IMR-90 (cell line): ENCODE measurements around the gene ABHD2. TPM values are rescaled to one million over a fixed set of nuclear protein-coding genes. Genes with fewer than 3 reads are reported as not detected.
A peak's percentile ranks its signal among the peaks of the same experiment; 100 is the strongest.

Source experiments
- ATAC-seq: fragments of 200-7000 bp; cut with Tn5 transposase; 2 replicates; pipeline ENCODE4 v1.9.1; 2020; ENCODE audit warnings: low read depth, mild to moderate bottlenecking, moderate library complexity
- BruUV-seq: library from RNA; stranded (reverse); fragments of 400-500 nt; replicated peaks from 2 replicates; lab custom pipeline; 2021; lab: Mats Ljungman, UMichigan
- CTCF ChIA-PET: fragments of 300-600 bp; formaldehyde crosslinking; extraction: SDS; loops from one replicate; lab custom pipeline; 2021; ENCODE audit warnings: antibody characterized with exemption; lab: Yijun Ruan, JAX
- POLR2A ChIA-PET: fragments of 300-600 bp; sonication (Branson Sonifier 250); formaldehyde crosslinking; loops from one replicate; lab custom pipeline; 2022; ENCODE audit warnings: antibody characterized with exemption; ENCODE audit not compliant: unreplicated experiment; lab: Charles Lee
- DNase-seq: peaks from one replicate; pipeline ENCODE4 v3.0.0; 2013
- H2AFZ ChIP-seq: replicated peaks from 2 replicates; pipeline ENCODE3; 2013; ENCODE audit warnings: low read length, mild to moderate bottlenecking; ENCODE audit not compliant: poor library complexity
- H2AK5ac ChIP-seq: 2 replicates; pipeline ENCODE4 v1.6.1; 2013; ENCODE audit warnings: low read depth, low read length, inconsistent platforms
- H2AK9ac ChIP-seq: replicated peaks from 2 replicates; pipeline ENCODE3; 2013; ENCODE audit warnings: mild to moderate bottlenecking, low read depth, low read length, moderate library complexity; ENCODE audit not compliant: poor library complexity
- H2BK120ac ChIP-seq: 2 replicates; pipeline ENCODE4 v1.6.1; 2013; ENCODE audit warnings: low read depth, low read length, inconsistent platforms
- H2BK15ac ChIP-seq: 3 replicates; pipeline ENCODE4 v1.6.1; 2013; ENCODE audit warnings: low read depth, low read length, inconsistent platforms
- H2BK20ac ChIP-seq: 2 replicates; pipeline ENCODE4 v1.6.1; 2013; ENCODE audit warnings: low read depth, mild to moderate bottlenecking, inconsistent platforms, low read length, moderate library complexity
- H2BK5ac ChIP-seq: 2 replicates; pipeline ENCODE4 v1.6.1; 2013; ENCODE audit warnings: mild to moderate bottlenecking, low read depth, low read length, inconsistent platforms; ENCODE audit not compliant: poor library complexity, severe bottlenecking
- H3K14ac ChIP-seq: replicated peaks from 2 replicates; pipeline ENCODE4 v1.6.1; 2013; ENCODE audit warnings: low read depth, low read length, inconsistent platforms
- H3K18ac ChIP-seq: 2 replicates; pipeline ENCODE4 v1.6.1; 2013; ENCODE audit warnings: low read depth, low read length, control low read depth
- H3K23ac ChIP-seq: 2 replicates; pipeline ENCODE4 v1.6.1; 2013; ENCODE audit warnings: low read depth, low read length, inconsistent platforms
- H3K27ac ChIP-seq: 2 replicates; pipeline ENCODE4 v1.5.1; 2013; ENCODE audit warnings: mild to moderate bottlenecking, control low read depth, low read length; ENCODE audit not compliant: insufficient read depth
- H3K27me3 ChIP-seq: 2 replicates; pipeline ENCODE4 v1.6.1; 2013; ENCODE audit warnings: low read length; ENCODE audit not compliant: control insufficient read depth, insufficient read depth
- H3K36me3 ChIP-seq: 2 replicates; pipeline ENCODE4 v1.6.1; 2013; ENCODE audit warnings: low read length, mixed read lengths; ENCODE audit not compliant: control insufficient read depth, insufficient read depth
- H3K4ac ChIP-seq: 2 replicates; pipeline ENCODE4 v1.6.1; 2013; ENCODE audit warnings: low read depth, low read length, inconsistent platforms
- H3K4me1 ChIP-seq: 2 replicates; pipeline ENCODE4 v1.6.1; 2013; ENCODE audit warnings: low read length, mixed read lengths; ENCODE audit not compliant: control insufficient read depth, insufficient read depth
- H3K4me2 ChIP-seq: 2 replicates; pipeline ENCODE4 v1.6.1; 2013; ENCODE audit warnings: low read depth, mild to moderate bottlenecking, control low read depth, low read length, moderate library complexity
- H3K4me3 ChIP-seq: 2 replicates; pipeline ENCODE4 v1.5.1; 2013; ENCODE audit warnings: low read depth, mild to moderate bottlenecking, control low read depth, low read length, moderate library complexity; ENCODE audit not compliant: insufficient read depth
- H3K56ac ChIP-seq: 2 replicates; pipeline ENCODE4 v1.6.1; 2013; ENCODE audit warnings: low read length, inconsistent platforms; ENCODE audit not compliant: insufficient read depth; ENCODE audit errors: extremely low read depth
- H3K79me1 ChIP-seq, 2 experiments: 2 replicates each; pipeline ENCODE4 v1.6.1; 2013; ENCODE audit warnings: low read length in 2 of 2, inconsistent platforms in 1 of 2, low read depth in 1 of 2
- H3K9ac ChIP-seq: 2 replicates; pipeline ENCODE4 v1.6.1; 2013; ENCODE audit warnings: low read depth, low read length, control low read depth
- H3K9me1 ChIP-seq: 2 replicates; pipeline ENCODE4 v1.6.1; 2013; ENCODE audit warnings: low read length, inconsistent platforms; ENCODE audit not compliant: insufficient read depth
- H3K9me3 ChIP-seq: 2 replicates; pipeline ENCODE4 v1.6.1; 2013; ENCODE audit warnings: low read length; ENCODE audit not compliant: control insufficient read depth, insufficient read depth
- H4K20me1 ChIP-seq: 2 replicates; pipeline ENCODE4 v1.6.1; 2013; ENCODE audit warnings: low read length, inconsistent platforms; ENCODE audit not compliant: insufficient read depth
- H4K5ac ChIP-seq: 2 replicates; pipeline ENCODE4 v1.6.1; 2013; ENCODE audit warnings: mild to moderate bottlenecking, low read depth, low read length, control low read depth
- H4K8ac ChIP-seq, 2 experiments: 2 replicates each; pipeline ENCODE4 v1.6.1; 2013; ENCODE audit warnings: low read depth in 2 of 2, low read length in 2 of 2, control low read depth in 1 of 2, inconsistent platforms in 1 of 2
- H4K91ac ChIP-seq: 2 replicates; pipeline ENCODE4 v1.6.1; 2013; ENCODE audit warnings: low read depth, low read length, inconsistent platforms; ENCODE audit not compliant: insufficient read depth
- BHLHE40 ChIP-seq: fragments of 150-350 bp; IDR thresholded peaks from 2 replicates; pipeline ENCODE4 v1.6.1; 2016; ENCODE audit warnings: mild to moderate bottlenecking, low read depth, low read length
- CEBPB ChIP-seq: IDR thresholded peaks from 2 replicates; pipeline ENCODE4 v1.6.1; 2012; ENCODE audit warnings: low read depth, low read length, improper control_type of control experiment
- CHD1 ChIP-seq: IDR thresholded peaks from 2 replicates; pipeline ENCODE4 v1.6.1; 2012; ENCODE audit warnings: low read depth, low read length, improper control_type of control experiment
- FOS ChIP-seq: fragments of 150-350 bp; IDR thresholded peaks from 2 replicates; pipeline ENCODE4 v1.6.1; 2016; ENCODE audit warnings: low read depth, low read length
- MAFK ChIP-seq: IDR thresholded peaks from 2 replicates; pipeline ENCODE4 v1.6.1; 2012; ENCODE audit warnings: low read depth, low read length, improper control_type of control experiment
- MAZ ChIP-seq: IDR thresholded peaks from 2 replicates; pipeline ENCODE4 v1.6.1; 2012; ENCODE audit warnings: low read depth, mild to moderate bottlenecking, low read length, improper control_type of control experiment, moderate library complexity, borderline replicate concordance
- MXI1 ChIP-seq: IDR thresholded peaks from 2 replicates; pipeline ENCODE4 v1.6.1; 2012; ENCODE audit warnings: low read depth, mild to moderate bottlenecking, low read length, moderate library complexity, borderline replicate concordance
- NFE2L2 ChIP-seq: fragments of 150-350 bp; IDR thresholded peaks from 2 replicates; pipeline ENCODE4 v1.6.1; 2016; ENCODE audit warnings: low read depth, mild to moderate bottlenecking, low read length
- POLR2A ChIP-seq: IDR thresholded peaks from 2 replicates; pipeline ENCODE4 v1.6.1; 2012; ENCODE audit warnings: mild to moderate bottlenecking, low read depth, low read length
- RAD21 ChIP-seq: IDR thresholded peaks from 2 replicates; pipeline ENCODE4 v1.6.1; 2012; ENCODE audit warnings: low read length, improper control_type of control experiment
- RCOR1 ChIP-seq: IDR thresholded peaks from 2 replicates; pipeline ENCODE4 v1.6.1; 2012; ENCODE audit warnings: mild to moderate bottlenecking, low read length, improper control_type of control experiment; ENCODE audit not compliant: insufficient replicate concordance
- RFX5 ChIP-seq: IDR thresholded peaks from 2 replicates; pipeline ENCODE4 v1.8.0; 2012; ENCODE audit warnings: low read depth, mild to moderate bottlenecking, low read length, moderate library complexity
- SMC3 ChIP-seq: fragments of 150-350 bp; IDR thresholded peaks from 2 replicates; pipeline ENCODE4 v1.6.1; 2016; ENCODE audit warnings: low read depth, mild to moderate bottlenecking, antibody characterized with exemption, low read length, moderate library complexity
- WGBS, 2 experiments: methylation state at CpG; one replicate each; pipeline versions ENCODE4 v1.1.5 to v1.1.7; 2013; ENCODE audit warnings: missing lambda C conversion rate in 2 of 2; ENCODE audit not compliant: insufficient read length in 1 of 2; ENCODE audit errors: extremely low coverage in 2 of 2; 5-methylcytosine and 5-hydroxymethylcytosine counted together
- dilution Hi-C: fragments of 300-500 bp; cut with HindIII; formaldehyde crosslinking; loops from one replicate; pipeline ENCODE4 v1.14.3; 2018; ENCODE audit warnings: low sequenced_read_pairs; ENCODE audit not compliant: unreplicated experiment
- in situ Hi-C: fragments of 300-500 bp; cut with MboI; formaldehyde crosslinking; loops from 3 replicates; pipeline ENCODE4 v1.14.3; 2019; ENCODE audit warnings: low sequenced_read_pairs, inconsistent platforms, mixed read lengths
- intact Hi-C: fragments of 100-400 bp; cut with micrococcal nuclease; formaldehyde crosslinking; loops from 2 replicates; pipeline ENCODE4 v1.10.0; 2022
- polyA plus RNA-seq, 3 experiments: library from polyadenylated mRNA; depleted of rRNA; stranded (reverse); fragments of >200 nt; gene quantifications; 2 replicates each; pipeline ENCODE4 v1.2.3, GENCODE V29; 2012; ENCODE audit warnings: low replicate concordance in 1 of 3
- total RNA-seq: library from RNA; depleted of rRNA; stranded (reverse); fragments of >200 nt; gene quantifications from 2 replicates; pipeline ENCODE4 v1.2.3, GENCODE V29; 2012
- TF ChIP-seq, protein P1 (sequence below): fragments of 150-350 bp; IDR thresholded peaks from 2 replicates; pipeline ENCODE4 v1.6.1; 2016; ENCODE audit warnings: low read depth, mild to moderate bottlenecking, low read length, moderate library complexity, borderline replicate concordance
- TF ChIP-seq, protein P2 (sequence below): conservative IDR thresholded peaks from 2 replicates; pipeline ENCODE4 v1.5.1; 2012; ENCODE audit warnings: mild to moderate bottlenecking, low read depth, low read length, improper control_type of control experiment
- TF ChIP-seq, protein P3 (sequence below): fragments of 150-350 bp; IDR thresholded peaks from 2 replicates; pipeline ENCODE4 v1.6.1; 2017; ENCODE audit warnings: mild to moderate bottlenecking, antibody characterized with exemption, low read length, low read depth

The ABHD2 gene
- total and polyA plus RNA-seq, 2 of the 4 experiments (the other 2 are of a cell fraction): 31.2 to 62.9 TPM

DNA sequence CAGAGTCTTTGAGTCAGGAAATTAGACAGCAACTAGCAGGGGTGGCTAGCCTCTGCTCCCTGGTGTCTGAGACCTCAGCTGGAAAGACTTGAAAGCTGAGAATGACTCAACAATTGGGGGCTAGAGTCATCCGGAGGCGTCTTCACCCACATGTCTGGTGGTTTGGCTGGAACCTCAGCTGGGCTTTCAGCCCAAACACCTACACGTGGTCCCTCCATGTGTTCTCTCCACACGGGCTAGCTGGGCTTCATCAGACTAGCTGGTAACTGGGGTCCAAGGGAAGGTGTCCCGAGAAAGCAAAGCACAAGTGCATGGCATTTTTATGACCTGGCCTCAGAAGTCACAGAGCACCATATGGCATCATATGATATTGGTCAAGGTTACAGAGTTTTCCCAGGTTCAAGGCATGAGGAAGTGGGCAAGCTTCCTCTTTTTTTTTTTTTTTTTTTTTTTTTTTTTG lies 19.9 kb upstream of the ABHD2 start:
- peaks cover 2% of the 10 kb centered on the region; the same call in 1 of the 2 replicates for H3K4me1 ChIP-seq
- no CpG with 5 or more reads among the region's 5 CpGs for WGBS, 2 experiments
- no peak overlapping the region for H3K18ac ChIP-seq
- no peak overlapping the region for H4K91ac ChIP-seq
- no peak overlapping the region for H3K4ac ChIP-seq
- H3K36me3 ChIP-seq: no peaks in the 10 kb centered on the region
- peak; percentile 72 for ATAC-seq
- no peak overlapping the region for H3K14ac ChIP-seq
- peak; percentile 98 for DNase-seq
- no peak overlapping the region for H3K27ac ChIP-seq
- H2BK15ac ChIP-seq: no peak overlapping the region
- POLR2A ChIA-PET: interaction anchor here (0.8 kb wide), 1 partner anchor 37 kb away, joined by 5 read pairs; no protein-coding TSS in a partner anchor
- no peaks in the 10 kb centered on the region for H3K79me1 ChIP-seq
- dilution Hi-C loops (no loop called here), intact Hi-C loops (no loop called here), in situ Hi-C loops (no loop called here)
- H2AK9ac ChIP-seq: no peak overlapping the region
- no peak overlapping the region for H2BK20ac ChIP-seq
- no peaks in the 10 kb centered on the region for H3K9me1 ChIP-seq
- H2BK120ac ChIP-seq: peak overlapping the region; percentile 41; the same call in 1 of the 2 replicates
- no peaks in the 10 kb centered on the region for H4K20me1 ChIP-seq
- H3K9me3 ChIP-seq: peaks cover 14% of the 10 kb centered on the region
- H3K56ac ChIP-seq: no peak overlapping the region
- no peak overlapping the region for H2AFZ ChIP-seq
- CTCF ChIA-PET: no interaction called here
- H3K23ac ChIP-seq: no peak overlapping the region
- TF ChIP-seq, protein P1, sequence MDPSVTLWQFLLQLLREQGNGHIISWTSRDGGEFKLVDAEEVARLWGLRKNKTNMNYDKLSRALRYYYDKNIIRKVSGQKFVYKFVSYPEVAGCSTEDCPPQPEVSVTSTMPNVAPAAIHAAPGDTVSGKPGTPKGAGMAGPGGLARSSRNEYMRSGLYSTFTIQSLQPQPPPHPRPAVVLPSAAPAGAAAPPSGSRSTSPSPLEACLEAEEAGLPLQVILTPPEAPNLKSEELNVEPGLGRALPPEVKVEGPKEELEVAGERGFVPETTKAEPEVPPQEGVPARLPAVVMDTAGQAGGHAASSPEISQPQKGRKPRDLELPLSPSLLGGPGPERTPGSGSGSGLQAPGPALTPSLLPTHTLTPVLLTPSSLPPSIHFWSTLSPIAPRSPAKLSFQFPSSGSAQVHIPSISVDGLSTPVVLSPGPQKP: no peak
- TF ChIP-seq SMC3 (no peak), MAFK (0 out of 2 replicates have a peak, but pooled peaks have one; percentile 1), RAD21 (no peak; the same call in 1 of the 2 replicates), MAZ (peak; percentile 74; the same call in 1 of the 2 replicates), CEBPB (peak; percentile 58), BHLHE40 (peak; percentile 67), RFX5 (no peak), NFE2L2 (peak; percentile 45; the same call in 1 of the 2 replicates), MXI1 (peak; percentile 96), POLR2A (no peak), RCOR1 (no peak), FOS (peak; percentile 89), CHD1 (no peak)
- TF ChIP-seq, protein P2, sequence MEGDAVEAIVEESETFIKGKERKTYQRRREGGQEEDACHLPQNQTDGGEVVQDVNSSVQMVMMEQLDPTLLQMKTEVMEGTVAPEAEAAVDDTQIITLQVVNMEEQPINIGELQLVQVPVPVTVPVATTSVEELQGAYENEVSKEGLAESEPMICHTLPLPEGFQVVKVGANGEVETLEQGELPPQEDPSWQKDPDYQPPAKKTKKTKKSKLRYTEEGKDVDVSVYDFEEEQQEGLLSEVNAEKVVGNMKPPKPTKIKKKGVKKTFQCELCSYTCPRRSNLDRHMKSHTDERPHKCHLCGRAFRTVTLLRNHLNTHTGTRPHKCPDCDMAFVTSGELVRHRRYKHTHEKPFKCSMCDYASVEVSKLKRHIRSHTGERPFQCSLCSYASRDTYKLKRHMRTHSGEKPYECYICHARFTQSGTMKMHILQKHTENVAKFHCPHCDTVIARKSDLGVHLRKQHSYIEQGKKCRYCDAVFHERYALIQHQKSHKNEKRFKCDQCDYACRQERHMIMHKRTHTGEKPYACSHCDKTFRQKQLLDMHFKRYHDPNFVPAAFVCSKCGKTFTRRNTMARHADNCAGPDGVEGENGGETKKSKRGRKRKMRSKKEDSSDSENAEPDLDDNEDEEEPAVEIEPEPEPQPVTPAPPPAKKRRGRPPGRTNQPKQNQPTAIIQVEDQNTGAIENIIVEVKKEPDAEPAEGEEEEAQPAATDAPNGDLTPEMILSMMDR: 0 out of 2 replicates have a peak, but pooled peaks have one; percentile 2
- TF ChIP-seq, protein P3, sequence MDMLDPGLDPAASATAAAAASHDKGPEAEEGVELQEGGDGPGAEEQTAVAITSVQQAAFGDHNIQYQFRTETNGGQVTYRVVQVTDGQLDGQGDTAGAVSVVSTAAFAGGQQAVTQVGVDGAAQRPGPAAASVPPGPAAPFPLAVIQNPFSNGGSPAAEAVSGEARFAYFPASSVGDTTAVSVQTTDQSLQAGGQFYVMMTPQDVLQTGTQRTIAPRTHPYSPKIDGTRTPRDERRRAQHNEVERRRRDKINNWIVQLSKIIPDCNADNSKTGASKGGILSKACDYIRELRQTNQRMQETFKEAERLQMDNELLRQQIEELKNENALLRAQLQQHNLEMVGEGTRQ: peak; percentile 92
- peak overlapping the region; percentile 29; the same call in 1 of the 2 replicates for H2AK5ac ChIP-seq
- H3K27me3 ChIP-seq: no peaks in the 10 kb centered on the region
- H3K4me2 ChIP-seq: peak overlapping the region; percentile 40; the same call in 1 of the 2 replicates
- no peak overlapping the region for H2BK5ac ChIP-seq
- no peak overlapping the region for H4K8ac ChIP-seq
- no peak overlapping the region for H3K4me3 ChIP-seq
- H4K5ac ChIP-seq: no peak overlapping the region
- BruUV-seq: no TSS peak
- no peak overlapping the region for H3K9ac ChIP-seq
